Measurements from ENCODE around the gene NUBPL. TPM values are rescaled to one million over a fixed set of nuclear protein-coding genes. Genes with fewer than 3 reads are reported as not detected.

Gene NUBPL
- total RNA-seq, 1 experiment from 2014 or later: 11.6 TPM

DNA sequence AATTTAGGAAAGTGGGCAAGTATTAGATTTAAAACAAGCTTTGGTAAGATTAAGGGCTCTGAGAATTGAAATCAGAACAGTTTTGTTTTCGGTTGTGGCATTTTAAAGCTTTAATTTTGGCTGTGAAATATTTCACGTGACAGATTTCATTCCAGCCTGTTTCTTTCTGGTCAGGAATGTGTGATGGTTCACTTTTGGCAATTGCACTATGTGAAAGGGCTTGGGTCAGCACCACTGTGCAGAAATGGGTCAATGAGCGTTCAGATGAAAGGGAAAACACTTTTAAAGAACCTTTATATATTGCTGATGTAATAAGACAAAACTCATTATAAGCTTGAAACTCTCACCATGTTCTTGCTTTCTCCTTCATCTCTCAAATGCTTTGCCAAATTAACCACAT lies 17.1 kb downstream of the NUBPL start (continued):
- no peak for TF ChIP-seq ZNF512 (CRISPR knock-in tag; IDR thresholded peaks at IDR 0.05; ENCODE audit: borderline replicate concordance)
- TF ChIP-seq RELA (CRISPR knock-in tag; IDR thresholded peaks at IDR 0.05; ENCODE audit: borderline replicate concordance): no peak
- TF ChIP-seq NFYB (CRISPR knock-in tag; conservative IDR thresholded peaks at IDR 0.05; ENCODE audit: low read depth): no peak
- no peak for TF ChIP-seq RORB (CRISPR knock-in tag; IDR thresholded peaks at IDR 0.05)

GRCh38 chr14:31578792-31579501 lies 17.7 kb downstream of the NUBPL start:
- H3K36me3 Mint-ChIP-seq: no peaks in the 10 kb centered on the region
- ATAC-seq (no peak), DNase-seq (ENCODE audit: low spot score) (no peak)
- no peaks in the 10 kb centered on the region for H3K27me3 Mint-ChIP-seq (ENCODE audit: low read depth)
- H3K27ac Mint-ChIP-seq: no peak overlapping the region
- no peaks in the 10 kb centered on the region for H3K4me1 Mint-ChIP-seq
- no peak for TF ChIP-seq FOXK1 (CRISPR knock-in tag; IDR thresholded peaks at IDR 0.05)
- TF ChIP-seq ZNF317 (CRISPR knock-in tag; IDR thresholded peaks at IDR 0.05; ENCODE audit: borderline replicate concordance, low read depth): no peak
- no peak for TF ChIP-seq NR3C1 (CRISPR knock-in tag; conservative IDR thresholded peaks at IDR 0.05; ENCODE audit: low read depth)
- TF ChIP-seq, protein P1, sequence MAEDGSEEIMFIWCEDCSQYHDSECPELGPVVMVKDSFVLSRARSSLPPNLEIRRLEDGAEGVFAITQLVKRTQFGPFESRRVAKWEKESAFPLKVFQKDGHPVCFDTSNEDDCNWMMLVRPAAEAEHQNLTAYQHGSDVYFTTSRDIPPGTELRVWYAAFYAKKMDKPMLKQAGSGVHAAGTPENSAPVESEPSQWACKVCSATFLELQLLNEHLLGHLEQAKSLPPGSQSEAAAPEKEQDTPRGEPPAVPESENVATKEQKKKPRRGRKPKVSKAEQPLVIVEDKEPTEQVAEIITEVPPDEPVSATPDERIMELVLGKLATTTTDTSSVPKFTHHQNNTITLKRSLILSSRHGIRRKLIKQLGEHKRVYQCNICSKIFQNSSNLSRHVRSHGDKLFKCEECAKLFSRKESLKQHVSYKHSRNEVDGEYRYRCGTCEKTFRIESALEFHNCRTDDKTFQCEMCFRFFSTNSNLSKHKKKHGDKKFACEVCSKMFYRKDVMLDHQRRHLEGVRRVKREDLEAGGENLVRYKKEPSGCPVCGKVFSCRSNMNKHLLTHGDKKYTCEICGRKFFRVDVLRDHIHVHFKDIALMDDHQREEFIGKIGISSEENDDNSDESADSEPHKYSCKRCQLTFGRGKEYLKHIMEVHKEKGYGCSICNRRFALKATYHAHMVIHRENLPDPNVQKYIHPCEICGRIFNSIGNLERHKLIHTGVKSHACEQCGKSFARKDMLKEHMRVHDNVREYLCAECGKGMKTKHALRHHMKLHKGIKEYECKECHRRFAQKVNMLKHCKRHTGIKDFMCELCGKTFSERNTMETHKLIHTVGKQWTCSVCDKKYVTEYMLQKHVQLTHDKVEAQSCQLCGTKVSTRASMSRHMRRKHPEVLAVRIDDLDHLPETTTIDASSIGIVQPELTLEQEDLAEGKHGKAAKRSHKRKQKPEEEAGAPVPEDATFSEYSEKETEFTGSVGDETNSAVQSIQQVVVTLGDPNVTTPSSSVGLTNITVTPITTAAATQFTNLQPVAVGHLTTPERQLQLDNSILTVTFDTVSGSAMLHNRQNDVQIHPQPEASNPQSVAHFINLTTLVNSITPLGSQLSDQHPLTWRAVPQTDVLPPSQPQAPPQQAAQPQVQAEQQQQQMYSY (CRISPR knock-in tag; IDR thresholded peaks at IDR 0.05): no peak
- no peak for TF ChIP-seq ZNF423 (CRISPR knock-in tag; IDR thresholded peaks at IDR 0.05)
- TF ChIP-seq, protein P2, sequence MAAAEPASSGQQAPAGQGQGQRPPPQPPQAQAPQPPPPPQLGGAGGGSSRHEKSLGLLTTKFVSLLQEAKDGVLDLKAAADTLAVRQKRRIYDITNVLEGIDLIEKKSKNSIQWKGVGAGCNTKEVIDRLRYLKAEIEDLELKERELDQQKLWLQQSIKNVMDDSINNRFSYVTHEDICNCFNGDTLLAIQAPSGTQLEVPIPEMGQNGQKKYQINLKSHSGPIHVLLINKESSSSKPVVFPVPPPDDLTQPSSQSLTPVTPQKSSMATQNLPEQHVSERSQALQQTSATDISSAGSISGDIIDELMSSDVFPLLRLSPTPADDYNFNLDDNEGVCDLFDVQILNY (CRISPR knock-in tag; IDR thresholded peaks at IDR 0.05): no peak
- no peak for TF ChIP-seq FOXP1 (CRISPR knock-in tag; IDR thresholded peaks at IDR 0.05; ENCODE audit: borderline replicate concordance)
- TF ChIP-seq, protein P3, sequence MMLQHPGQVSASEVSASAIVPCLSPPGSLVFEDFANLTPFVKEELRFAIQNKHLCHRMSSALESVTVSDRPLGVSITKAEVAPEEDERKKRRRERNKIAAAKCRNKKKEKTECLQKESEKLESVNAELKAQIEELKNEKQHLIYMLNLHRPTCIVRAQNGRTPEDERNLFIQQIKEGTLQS (CRISPR knock-in tag; conservative IDR thresholded peaks at IDR 0.05): no peak
- no peak for TF ChIP-seq JUN (CRISPR knock-in tag; IDR thresholded peaks at IDR 0.05)
- no peak for TF ChIP-seq CREM (CRISPR knock-in tag; IDR thresholded peaks at IDR 0.05)
- ChIA-PET POLR2A (no interaction called here), CTCF (no interaction called here)
- H3K4me3 Mint-ChIP-seq: no peak overlapping the region
- H3K9me3 Mint-ChIP-seq: no peaks in the 10 kb centered on the region

- Mint-ChIP-seq H3K36me3 (no peaks in the 10 kb centered on the region), H3K4me1 (no peaks in the 10 kb centered on the region), H3K27me3 (ENCODE audit: low read depth) (no peaks in the 10 kb centered on the region), H3K4me3 (no peak overlapping the region), H3K9me3 (no peaks in the 10 kb centered on the region), H3K27ac (no peak overlapping the region)
- CTCF ChIA-PET: no interaction called here
- DNase-seq (ENCODE audit: low spot score) (no peak), ATAC-seq (no peak)
- POLR2A ChIA-PET: no interaction called here
- TF ChIP-seq GABPB1 (CRISPR knock-in tag; IDR thresholded peaks at IDR 0.05) (0 out of 2 replicates have a peak, but pooled peaks have one; percentile 16), ZNF423 (CRISPR knock-in tag; IDR thresholded peaks at IDR 0.05) (no peak), FOXJ3 (CRISPR knock-in tag; IDR thresholded peaks at IDR 0.05; ENCODE audit: borderline replicate concordance) (no peak), ZSCAN18 (CRISPR knock-in tag; IDR thresholded peaks at IDR 0.05) (no peak)
- TF ChIP-seq, protein P4, sequence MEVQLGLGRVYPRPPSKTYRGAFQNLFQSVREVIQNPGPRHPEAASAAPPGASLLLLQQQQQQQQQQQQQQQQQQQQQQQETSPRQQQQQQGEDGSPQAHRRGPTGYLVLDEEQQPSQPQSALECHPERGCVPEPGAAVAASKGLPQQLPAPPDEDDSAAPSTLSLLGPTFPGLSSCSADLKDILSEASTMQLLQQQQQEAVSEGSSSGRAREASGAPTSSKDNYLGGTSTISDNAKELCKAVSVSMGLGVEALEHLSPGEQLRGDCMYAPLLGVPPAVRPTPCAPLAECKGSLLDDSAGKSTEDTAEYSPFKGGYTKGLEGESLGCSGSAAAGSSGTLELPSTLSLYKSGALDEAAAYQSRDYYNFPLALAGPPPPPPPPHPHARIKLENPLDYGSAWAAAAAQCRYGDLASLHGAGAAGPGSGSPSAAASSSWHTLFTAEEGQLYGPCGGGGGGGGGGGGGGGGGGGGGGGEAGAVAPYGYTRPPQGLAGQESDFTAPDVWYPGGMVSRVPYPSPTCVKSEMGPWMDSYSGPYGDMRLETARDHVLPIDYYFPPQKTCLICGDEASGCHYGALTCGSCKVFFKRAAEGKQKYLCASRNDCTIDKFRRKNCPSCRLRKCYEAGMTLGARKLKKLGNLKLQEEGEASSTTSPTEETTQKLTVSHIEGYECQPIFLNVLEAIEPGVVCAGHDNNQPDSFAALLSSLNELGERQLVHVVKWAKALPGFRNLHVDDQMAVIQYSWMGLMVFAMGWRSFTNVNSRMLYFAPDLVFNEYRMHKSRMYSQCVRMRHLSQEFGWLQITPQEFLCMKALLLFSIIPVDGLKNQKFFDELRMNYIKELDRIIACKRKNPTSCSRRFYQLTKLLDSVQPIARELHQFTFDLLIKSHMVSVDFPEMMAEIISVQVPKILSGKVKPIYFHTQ (CRISPR knock-in tag; IDR thresholded peaks at IDR 0.05): no peak
Measured at GRCh38 chr14:31580234-31580633, 19.0 kb downstream of the NUBPL start.

Data from WTC11 (cell line).